Measurements from ENCODE around the gene GRID2. TPM values are rescaled to one million over a fixed set of nuclear protein-coding genes. Genes with fewer than 3 reads are reported as not detected.

Gene GRID2
- polyA plus RNA-seq, 1 donor from 2014 or later, result 14.9 TPM

DNA sequence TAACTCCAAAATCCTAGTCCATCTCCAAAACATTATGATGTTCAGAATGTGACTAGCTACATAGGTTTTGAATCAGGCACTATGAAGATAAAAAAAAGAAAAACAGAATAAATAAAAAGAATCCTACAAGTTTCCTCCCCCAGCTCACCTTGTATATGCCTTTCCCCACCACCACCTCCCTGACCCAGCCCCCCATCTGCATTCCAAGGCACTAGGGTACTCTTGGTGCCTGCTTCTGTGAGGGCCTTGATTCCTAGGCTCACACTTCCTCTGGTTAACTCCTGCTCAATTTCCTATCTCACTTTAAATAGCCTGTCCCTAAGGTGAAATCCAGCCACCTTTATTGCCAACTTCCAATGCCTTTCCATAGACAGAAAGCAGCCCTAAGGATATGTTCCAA, 1346.1 kb downstream of the GRID2 start:
- Histone ChIP-seq H3K27ac (ENCODE audit: low read length) (no peak overlapping the region), H3F3A (ENCODE audit: insufficient read depth, low read length, poor library complexity, severe bottlenecking) (peaks cover 19% of the 10 kb centered on the region), H3K79me2 (replicated peaks; ENCODE audit: insufficient read depth, low read length) (no peaks in the 10 kb centered on the region), H3K4me2 (ENCODE audit: low read length) (no peak overlapping the region), H4K20me1 (ENCODE audit: insufficient read depth) (no peaks in the 10 kb centered on the region), H3K4me3 (ENCODE audit: low read length) (no peak overlapping the region), H3K9ac (ENCODE audit: low read length) (no peak overlapping the region), H3K27me3 (ENCODE audit: insufficient read depth, low read depth, low read length) (no peaks in the 10 kb centered on the region), H3K9me3 (ENCODE audit: low read length) (no peaks in the 10 kb centered on the region), H2AFZ (ENCODE audit: low read depth, low read length) (no peak overlapping the region), H3K9me2 (ENCODE audit: insufficient read depth, low read length) (no peaks in the 10 kb centered on the region), H3K36me3 (ENCODE audit: insufficient read depth, low read length) (no peaks in the 10 kb centered on the region)
- TF ChIP-seq POLR2AphosphoS5 (IDR thresholded peaks at IDR 0.05), result no peak
- no peak for TF ChIP-seq EP300 (conservative IDR thresholded peaks at IDR 0.05; ENCODE audit: poor library complexity, severe bottlenecking)
- no peak for TF ChIP-seq EZH2 (IDR thresholded peaks at IDR 0.05; ENCODE audit: borderline replicate concordance, insufficient read depth, low read length, poor library complexity, severe bottlenecking)
- TF ChIP-seq TAF1 (IDR thresholded peaks at IDR 0.05; ENCODE audit: low read depth), result no peak

DNA sequence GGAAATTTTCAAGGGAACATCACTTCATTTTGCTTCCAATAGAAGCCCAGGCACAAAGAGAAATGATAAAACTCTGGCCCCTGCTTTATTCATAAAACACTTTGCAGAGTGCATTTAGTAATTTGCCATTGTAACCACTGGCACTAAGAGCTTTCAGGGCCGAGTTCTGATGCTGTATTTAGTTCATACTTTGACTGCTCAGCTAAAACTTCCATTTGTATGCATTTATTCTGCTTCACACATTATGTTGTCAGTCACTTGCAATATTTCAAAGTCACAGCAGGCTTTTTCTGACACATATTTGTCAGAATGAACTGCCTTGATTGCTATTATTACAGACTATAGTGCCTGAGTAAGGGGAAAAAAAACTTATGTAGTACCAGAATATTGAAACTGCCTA, 1350.4 kb downstream of the GRID2 start:
- peak; percentile 100 for TF ChIP-seq EP300 (conservative IDR thresholded peaks at IDR 0.05; ENCODE audit: poor library complexity, severe bottlenecking)
- peak; percentile 33 for TF ChIP-seq SMC3 (conservative IDR thresholded peaks at IDR 0.05; ENCODE audit: poor library complexity)
- TF ChIP-seq RAD21 (conservative IDR thresholded peaks at IDR 0.05), result peak; percentile 48
- TF ChIP-seq POLR2AphosphoS5 (IDR thresholded peaks at IDR 0.05), result peak; percentile 76
- no peak for TF ChIP-seq EZH2 (IDR thresholded peaks at IDR 0.05; ENCODE audit: borderline replicate concordance, insufficient read depth, low read length, poor library complexity, severe bottlenecking)
- TF ChIP-seq, protein P1, sequence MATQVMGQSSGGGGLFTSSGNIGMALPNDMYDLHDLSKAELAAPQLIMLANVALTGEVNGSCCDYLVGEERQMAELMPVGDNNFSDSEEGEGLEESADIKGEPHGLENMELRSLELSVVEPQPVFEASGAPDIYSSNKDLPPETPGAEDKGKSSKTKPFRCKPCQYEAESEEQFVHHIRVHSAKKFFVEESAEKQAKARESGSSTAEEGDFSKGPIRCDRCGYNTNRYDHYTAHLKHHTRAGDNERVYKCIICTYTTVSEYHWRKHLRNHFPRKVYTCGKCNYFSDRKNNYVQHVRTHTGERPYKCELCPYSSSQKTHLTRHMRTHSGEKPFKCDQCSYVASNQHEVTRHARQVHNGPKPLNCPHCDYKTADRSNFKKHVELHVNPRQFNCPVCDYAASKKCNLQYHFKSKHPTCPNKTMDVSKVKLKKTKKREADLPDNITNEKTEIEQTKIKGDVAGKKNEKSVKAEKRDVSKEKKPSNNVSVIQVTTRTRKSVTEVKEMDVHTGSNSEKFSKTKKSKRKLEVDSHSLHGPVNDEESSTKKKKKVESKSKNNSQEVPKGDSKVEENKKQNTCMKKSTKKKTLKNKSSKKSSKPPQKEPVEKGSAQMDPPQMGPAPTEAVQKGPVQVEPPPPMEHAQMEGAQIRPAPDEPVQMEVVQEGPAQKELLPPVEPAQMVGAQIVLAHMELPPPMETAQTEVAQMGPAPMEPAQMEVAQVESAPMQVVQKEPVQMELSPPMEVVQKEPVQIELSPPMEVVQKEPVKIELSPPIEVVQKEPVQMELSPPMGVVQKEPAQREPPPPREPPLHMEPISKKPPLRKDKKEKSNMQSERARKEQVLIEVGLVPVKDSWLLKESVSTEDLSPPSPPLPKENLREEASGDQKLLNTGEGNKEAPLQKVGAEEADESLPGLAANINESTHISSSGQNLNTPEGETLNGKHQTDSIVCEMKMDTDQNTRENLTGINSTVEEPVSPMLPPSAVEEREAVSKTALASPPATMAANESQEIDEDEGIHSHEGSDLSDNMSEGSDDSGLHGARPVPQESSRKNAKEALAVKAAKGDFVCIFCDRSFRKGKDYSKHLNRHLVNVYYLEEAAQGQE (IDR thresholded peaks at IDR 0.05; ENCODE audit: borderline replicate concordance), result peak; percentile 98
- no peak for TF ChIP-seq CTCF (IDR thresholded peaks at IDR 0.05; ENCODE audit: poor library complexity, severe bottlenecking)
- peak; percentile 28 for TF ChIP-seq TAF1 (IDR thresholded peaks at IDR 0.05; ENCODE audit: low read depth)
- peak; percentile 41 for TF ChIP-seq MXI1 (conservative IDR thresholded peaks at IDR 0.05; ENCODE audit: poor library complexity, severe bottlenecking)
- no peak overlapping the region for H2AFZ ChIP-seq (ENCODE audit: low read depth, low read length)
- H3F3A ChIP-seq (ENCODE audit: insufficient read depth, low read length, poor library complexity, severe bottlenecking), result peaks cover 30% of the 10 kb centered on the region
- H3K4me3 ChIP-seq (ENCODE audit: low read length), result peak overlapping the region; percentile 6
- H3K27me3 ChIP-seq (ENCODE audit: insufficient read depth, low read depth, low read length), result no peaks in the 10 kb centered on the region
- peak overlapping the region; percentile 47 for H3K9ac ChIP-seq (ENCODE audit: low read length)
- peak overlapping the region; percentile 92 for H3K27ac ChIP-seq (ENCODE audit: low read length)
- no peaks in the 10 kb centered on the region for H3K9me3 ChIP-seq (ENCODE audit: low read length)
- H3K4me2 ChIP-seq (ENCODE audit: low read length), result peak overlapping the region; percentile 68
- no peaks in the 10 kb centered on the region for H3K9me2 ChIP-seq (ENCODE audit: insufficient read depth, low read length)
- H3K79me2 ChIP-seq (replicated peaks; ENCODE audit: insufficient read depth, low read length), result no peaks in the 10 kb centered on the region
- H4K20me1 ChIP-seq (ENCODE audit: insufficient read depth), result no peaks in the 10 kb centered on the region
- H3K36me3 ChIP-seq (ENCODE audit: insufficient read depth, low read length), result no peaks in the 10 kb centered on the region

Data from neural cell (in vitro differentiated cells).